ENCODE measurements around the gene HAVCR1.

HAVCR1 gene

GRCh38 chr5:156991714-156992113 is 67.2 kb downstream of the HAVCR1 start:
- no peak for DNase-seq (ENCODE audit: low read depth)

GRCh38 chr5:156984064-156984463 is 74.9 kb downstream of the HAVCR1 start:
- DNase-seq (ENCODE audit: low read depth): no peak

GRCh38 chr5:156981481-156981880 is 77.4 kb downstream of the HAVCR1 start:
- DNase-seq (ENCODE audit: low read depth): no peak

All from activated T-cell treated with anti-CD3 and anti-CD28 coated beads for 48 hours (primary cell).